H9 (cell line): ENCODE data around the gene RHOH. TPM values are rescaled to one million over a fixed set of nuclear protein-coding genes. Genes with fewer than 3 reads are reported as not detected.

Experiments
- DNase-seq: peaks from one replicate; pipeline ENCODE4 v3.0.0-alpha.2; 2017
- H2AFZ ChIP-seq: one replicate; pipeline ENCODE4 v1.6.1; 2013; ENCODE audit warnings: mild to moderate bottlenecking, low read length, control low read depth, moderate library complexity
- H2AK5ac ChIP-seq: 2 replicates; pipeline ENCODE4 v1.6.1; 2013; ENCODE audit warnings: low read length, control low read depth, mixed read lengths; ENCODE audit not compliant: insufficient read length
- H2BK120ac ChIP-seq: one replicate; pipeline ENCODE4 v1.6.1; 2013; ENCODE audit warnings: low read depth, mild to moderate bottlenecking, low read length, control low read depth, inconsistent platforms; ENCODE audit not compliant: poor library complexity, severe bottlenecking
- H2BK12ac ChIP-seq: 2 replicates; pipeline ENCODE4 v1.6.1; 2013; ENCODE audit warnings: low read length, control low read depth, mixed read lengths, low read depth; ENCODE audit not compliant: insufficient read length
- H2BK15ac ChIP-seq: 2 replicates; pipeline ENCODE4 v1.6.1; 2013; ENCODE audit warnings: low read depth, low read length, control low read depth
- H2BK20ac ChIP-seq: one replicate; pipeline ENCODE4 v1.6.1; 2013; ENCODE audit warnings: low read depth, mild to moderate bottlenecking, low read length, control low read depth, inconsistent platforms; ENCODE audit not compliant: poor library complexity, severe bottlenecking
- H2BK5ac ChIP-seq: 2 replicates; pipeline ENCODE4 v1.6.1; 2013; ENCODE audit warnings: low read length, control low read depth, mixed read lengths; ENCODE audit not compliant: insufficient read length
- H3K14ac ChIP-seq: 2 replicates; pipeline ENCODE4 v1.6.1; 2013; ENCODE audit warnings: low read length, control low read depth; ENCODE audit not compliant: insufficient read depth
- H3K18ac ChIP-seq: 2 replicates; pipeline ENCODE4 v1.6.1; 2013; ENCODE audit warnings: low read depth, mild to moderate bottlenecking, mixed read lengths, low read length, control low read depth; ENCODE audit not compliant: insufficient read length
- H3K23ac ChIP-seq: 2 replicates; pipeline ENCODE4 v1.6.1; 2013; ENCODE audit warnings: low read length, control low read depth, mixed read lengths, low read depth; ENCODE audit not compliant: insufficient read length
- H3K23me2 ChIP-seq: 2 replicates; pipeline ENCODE4 v1.6.1; 2013; ENCODE audit warnings: low read depth, mild to moderate bottlenecking, mixed read lengths, low read length, control low read depth; ENCODE audit not compliant: insufficient read length, poor library complexity, severe bottlenecking
- H3K27ac ChIP-seq: 2 replicates; pipeline ENCODE4 v1.5.1; 2013; ENCODE audit warnings: low read length, control low read depth, mixed read lengths, low read depth; ENCODE audit not compliant: insufficient read length
- H3K27me3 ChIP-seq: 2 replicates; pipeline ENCODE4 v1.6.1; 2013; ENCODE audit warnings: low read length, control low read depth, inconsistent platforms; ENCODE audit not compliant: insufficient read depth
- H3K4ac ChIP-seq: 2 replicates; pipeline ENCODE4 v1.6.1; 2013; ENCODE audit warnings: low read depth, mild to moderate bottlenecking, control low read depth, inconsistent platforms, low read length, moderate library complexity
- H3K4me1 ChIP-seq: 2 replicates; pipeline ENCODE4 v1.6.1; 2013; ENCODE audit warnings: low read length, control low read depth, inconsistent platforms; ENCODE audit not compliant: insufficient read depth
- H3K4me2 ChIP-seq: 2 replicates; pipeline ENCODE4 v1.6.1; 2013; ENCODE audit warnings: low read length, control low read depth, mixed read lengths; ENCODE audit not compliant: insufficient read length, insufficient read depth
- H3K56ac ChIP-seq: 2 replicates; pipeline ENCODE4 v1.6.1; 2013; ENCODE audit warnings: low read depth, mild to moderate bottlenecking, mixed read lengths, low read length, control low read depth; ENCODE audit not compliant: insufficient read length
- H3K79me1 ChIP-seq: 2 replicates; pipeline ENCODE4 v1.6.1; 2013; ENCODE audit warnings: low read depth, mild to moderate bottlenecking, moderate library complexity, low read length, control low read depth, inconsistent platforms; ENCODE audit not compliant: insufficient read depth, poor library complexity, severe bottlenecking
- H3K79me2 ChIP-seq: 2 replicates; pipeline ENCODE4 v1.6.1; 2013; ENCODE audit warnings: low read length, control low read depth, inconsistent platforms; ENCODE audit not compliant: insufficient read depth
- H3K9ac ChIP-seq: 2 replicates; pipeline ENCODE4 v1.6.1; 2013; ENCODE audit warnings: low read length, control low read depth, mixed read lengths; ENCODE audit not compliant: insufficient read length; ENCODE audit errors: extremely low read depth
- H3K9me3 ChIP-seq: one replicate; pipeline ENCODE4 v1.6.1; 2013; ENCODE audit warnings: low read depth, low read length, inconsistent platforms; ENCODE audit not compliant: control insufficient read depth
- H3T11ph ChIP-seq: one replicate; pipeline ENCODE4 v1.6.1; 2013; ENCODE audit warnings: mild to moderate bottlenecking, low read length, control low read depth, inconsistent platforms
- H4K20me1 ChIP-seq: one replicate; pipeline ENCODE4 v1.6.1; 2013; ENCODE audit not compliant: control insufficient read depth, insufficient read length, insufficient read depth
- H4K5ac ChIP-seq: 2 replicates; pipeline ENCODE4 v1.6.1; 2013; ENCODE audit warnings: low read depth, mild to moderate bottlenecking, mixed read lengths, low read length, control low read depth; ENCODE audit not compliant: insufficient read length
- H4K8ac ChIP-seq: replicated peaks from 2 replicates; pipeline ENCODE4 v1.6.1; 2013; ENCODE audit warnings: low read length, control low read depth, mixed read lengths, low read depth; ENCODE audit not compliant: insufficient read length
- H4K91ac ChIP-seq: 2 replicates; pipeline ENCODE4 v1.6.1; 2013; ENCODE audit warnings: low read depth, mild to moderate bottlenecking, moderate library complexity, mixed read lengths, low read length, control low read depth; ENCODE audit not compliant: insufficient read length
- H3K27ac Mint-ChIP-seq, 3 experiments: 2 replicates in 2 of 3; 3 replicates in 1 of 3; pipeline ENCODE4 v1.8.0; 2020 to 2021; ENCODE audit warnings: mixed read lengths in 3 of 3, mild to moderate bottlenecking in 1 of 3, moderate library complexity in 1 of 3
- H3K27me3 Mint-ChIP-seq: 2 replicates; pipeline ENCODE4 v1.8.0; 2021; ENCODE audit warnings: low read depth, mild to moderate bottlenecking, moderate library complexity, mixed read lengths
- H3K36me3 Mint-ChIP-seq, 3 experiments: 2 replicates in 2 of 3; 3 replicates in 1 of 3; pipeline ENCODE4 v1.8.0; 2020 to 2021; ENCODE audit warnings: low read depth in 3 of 3, mixed read lengths in 3 of 3; ENCODE audit not compliant: insufficient read depth in 1 of 3
- H3K4me1 Mint-ChIP-seq, 2 experiments: 2 replicates each; pipeline ENCODE4 v1.8.0; 2020; ENCODE audit warnings: mixed read lengths in 2 of 2
- H3K4me3 Mint-ChIP-seq, 2 experiments: 2 replicates in 1 of 2; 3 replicates in 1 of 2; pipeline ENCODE4 v1.8.0; 2020 to 2021; ENCODE audit warnings: mild to moderate bottlenecking in 2 of 2, mixed read lengths in 2 of 2, moderate library complexity in 1 of 2
- H3K9me3 Mint-ChIP-seq, 2 experiments: 2 replicates in 1 of 2; 3 replicates in 1 of 2; pipeline ENCODE4 v1.8.0; 2020; ENCODE audit warnings: mild to moderate bottlenecking in 2 of 2, mixed read lengths in 2 of 2, moderate library complexity in 1 of 2
- CTCF ChIP-seq: fragments of 200-600 bp; sonication (generic); conservative IDR thresholded peaks from 3 replicates; pipeline ENCODE4 v1.8.0; 2021; ENCODE audit warnings: antibody characterized with exemption, mild to moderate bottlenecking
- WGBS: extraction: QIAGEN DNeasy Blood & Tissue Kit; methylation state at CpG from one replicate; pipeline ENCODE4 v1.1.7; 2013; ENCODE audit warnings: missing lambda C conversion rate, low lambda C conversion rate, mixed read lengths; ENCODE audit not compliant: insufficient read length; ENCODE audit errors: extremely low coverage; 5-methylcytosine and 5-hydroxymethylcytosine counted together
- total RNA-seq: library from RNA; stranded (reverse); gene quantifications from 2 replicates; pipeline ENCODE4 v1.2.1, GENCODE V29; 2021

The RHOH gene
- total RNA-seq, 1 experiment from 2014 or later, result 7.1 TPM

- Histone ChIP-seq H3K79me2 (no peaks in the 10 kb centered on the region), H3K79me1 (no peaks in the 10 kb centered on the region), H2BK20ac (no peak overlapping the region), H3K14ac (no peak overlapping the region), H3K9ac (no peak overlapping the region), H3K4ac (no peak overlapping the region), H3K27ac (no peak overlapping the region), H2BK120ac (no peak overlapping the region), H4K20me1 (no peaks in the 10 kb centered on the region), H3K56ac (no peak overlapping the region), H4K8ac (no peak overlapping the region), H3K4me1 (no peaks in the 10 kb centered on the region), H3K23me2 (no peaks in the 10 kb centered on the region), H3K4me2 (no peak overlapping the region), H4K91ac (no peak overlapping the region), H3K23ac (no peak overlapping the region), H3K9me3 (no peaks in the 10 kb centered on the region), H3K27me3 (no peaks in the 10 kb centered on the region), H2AFZ (no peak overlapping the region), H2BK15ac (no peak overlapping the region), H3K18ac (no peak overlapping the region), H3T11ph (no peak overlapping the region), H2BK12ac (no peak overlapping the region), H4K5ac (no peak overlapping the region), H2BK5ac (no peak overlapping the region), H2AK5ac (no peak overlapping the region)
- WGBS, result no CpG with 5 or more reads among the region's 3 CpGs
- Mint-ChIP-seq H3K27ac (no peak overlapping the region; a peak in 1 of 7 replicates), H3K4me3 (no peak overlapping the region), H3K27me3 (no peaks in the 10 kb centered on the region; the same call in 1 of the 2 replicates), H3K4me1 (peaks cover 3 to 9% of the 10 kb centered on the region in 2 experiments; a peak in 3 of 4 replicates), H3K9me3 (no peaks in the 10 kb centered on the region), H3K36me3 (no peaks in the 10 kb centered on the region)
- no peak for TF ChIP-seq CTCF
- no peak for DNase-seq
These were observed 78.4 kb downstream of the RHOH start for GRCh38 chr4:40275065-40275730.
